HG03095 (cell line): ENCODE results near the gene SULF2.

ENCODE experiments used
- ATAC-seq: cut with Tn5 transposase; IDR thresholded peaks from one replicate; pipeline ENCODE4 v1.9.1; 2021; ENCODE audit warnings: moderate library complexity; ENCODE audit not compliant: unreplicated experiment

Gene SULF2

GRCh38 chr20:47765271-47765670 lies 20.0 kb downstream of the SULF2 start:
- ATAC-seq = no peak

- ATAC-seq = no peak
Observed at GRCh38 chr20:47764154-47764733, 21.0 kb downstream of the SULF2 start.

GRCh38 chr20:47762699-47763268 lies 22.5 kb downstream of the SULF2 start:
- no peak for ATAC-seq

DNA sequence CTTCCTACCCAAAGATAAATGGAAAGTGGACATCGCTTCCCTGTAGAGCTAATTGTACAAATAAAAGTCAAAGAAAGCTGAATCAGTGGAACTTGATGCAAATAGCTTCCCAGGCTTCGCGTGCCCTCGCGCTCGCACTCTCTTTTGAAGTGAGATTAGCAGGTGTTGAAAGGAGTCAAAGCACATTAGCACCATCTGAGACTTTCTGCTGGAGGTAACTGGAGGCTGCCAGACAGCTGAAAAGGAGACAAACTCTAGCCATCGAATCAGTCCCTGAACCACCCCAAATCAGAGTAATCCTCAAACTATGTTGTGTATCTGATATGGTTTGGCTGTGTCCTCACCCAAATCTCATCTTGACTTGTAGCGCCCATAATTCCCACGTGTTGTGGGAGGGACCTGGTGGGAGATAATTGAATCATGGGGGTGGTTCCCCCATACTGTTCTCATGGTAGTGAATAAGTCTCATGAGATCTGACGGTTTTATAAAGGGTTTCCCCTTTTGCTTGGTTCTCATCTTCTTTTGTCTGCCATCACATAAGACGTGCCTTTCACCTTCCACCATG lies 23.7 kb downstream of the SULF2 start:
- no peak for ATAC-seq

DNA sequence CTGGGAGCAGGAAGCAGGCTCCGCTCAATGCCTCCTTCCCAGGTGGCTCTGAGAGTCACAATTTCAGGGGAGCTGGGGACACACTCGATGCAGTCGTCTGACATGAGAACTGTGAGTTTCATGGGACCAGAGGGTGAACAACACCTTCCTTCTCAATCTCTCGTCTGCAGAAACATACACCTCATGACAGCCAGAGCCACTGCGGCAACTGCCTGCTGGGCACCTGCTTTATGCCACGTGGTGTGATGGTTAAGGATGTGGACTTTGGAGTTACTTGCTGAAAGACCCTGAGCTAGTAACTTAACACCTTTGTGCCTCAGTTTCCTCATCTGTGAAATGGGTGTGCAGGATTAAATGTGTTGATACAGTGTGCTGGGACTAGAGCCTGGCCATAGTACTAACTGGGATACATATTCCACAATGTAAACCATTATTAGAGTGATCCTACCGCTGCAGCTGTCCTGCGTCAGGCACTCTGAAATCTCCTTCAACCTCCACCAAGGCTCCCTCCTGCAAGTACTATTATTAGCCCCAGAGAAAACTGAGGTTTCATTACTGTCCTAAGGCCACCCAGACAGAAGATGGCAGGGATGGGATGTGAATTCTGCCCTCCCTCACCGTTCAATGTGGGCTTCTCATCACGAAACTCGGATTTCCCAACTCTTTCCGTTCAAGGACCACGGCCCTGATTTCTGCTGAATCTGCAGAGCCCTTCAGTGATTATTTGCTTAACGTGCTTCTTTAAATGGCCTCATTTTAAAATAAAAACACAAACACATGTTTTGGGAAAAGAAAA lies 24.4 kb downstream of the SULF2 start:
- no peak for ATAC-seq

DNA sequence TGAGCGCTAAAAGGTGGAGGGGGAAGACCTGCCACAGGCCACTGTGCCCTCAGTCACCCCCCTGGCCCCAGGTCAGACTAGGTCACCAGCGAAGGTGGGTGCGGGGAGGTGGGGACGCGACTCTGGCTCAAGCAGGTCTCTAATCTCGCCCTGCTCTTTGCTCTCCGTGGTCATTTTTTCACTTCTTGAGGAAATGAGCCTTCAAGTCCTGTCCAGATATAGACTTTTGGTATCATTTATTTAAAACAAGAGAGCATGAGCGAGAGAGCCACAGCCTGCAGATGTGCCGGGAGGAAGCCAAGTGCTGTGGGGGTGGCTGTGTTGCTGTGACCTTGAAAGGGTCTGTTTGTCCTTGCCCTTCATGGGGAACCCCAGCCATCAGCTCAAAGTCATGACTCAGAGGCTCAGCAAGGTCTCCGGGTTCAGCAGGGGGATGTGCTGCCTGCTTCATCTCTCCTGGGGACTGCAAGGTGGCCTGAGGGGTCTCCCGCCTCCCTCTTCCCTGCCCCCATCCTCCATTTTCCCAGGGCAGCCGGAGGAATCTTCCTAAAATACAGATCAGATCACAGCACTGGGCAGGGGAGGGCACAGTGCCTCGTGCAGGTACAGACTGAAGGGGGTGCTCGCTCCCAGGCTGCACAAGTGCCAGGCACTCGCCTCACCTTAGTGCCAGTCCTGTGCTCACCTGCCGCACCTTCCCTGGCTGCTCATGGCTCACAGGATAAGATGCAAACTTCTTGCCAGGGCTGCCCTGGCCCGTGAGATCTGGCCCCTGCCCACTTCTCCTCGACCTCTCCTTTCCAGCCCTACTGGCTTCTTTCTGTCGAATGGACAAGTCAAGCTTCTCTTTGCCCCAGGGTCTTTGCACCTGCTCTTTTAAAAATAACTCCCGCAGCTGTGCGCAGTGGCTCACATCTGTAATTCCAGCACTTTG lies 26.5 kb downstream of the SULF2 start:
- no peak for ATAC-seq

GRCh38 chr20:47757145-47758035 lies 27.9 kb downstream of the SULF2 start:
- ATAC-seq = no peak

DNA sequence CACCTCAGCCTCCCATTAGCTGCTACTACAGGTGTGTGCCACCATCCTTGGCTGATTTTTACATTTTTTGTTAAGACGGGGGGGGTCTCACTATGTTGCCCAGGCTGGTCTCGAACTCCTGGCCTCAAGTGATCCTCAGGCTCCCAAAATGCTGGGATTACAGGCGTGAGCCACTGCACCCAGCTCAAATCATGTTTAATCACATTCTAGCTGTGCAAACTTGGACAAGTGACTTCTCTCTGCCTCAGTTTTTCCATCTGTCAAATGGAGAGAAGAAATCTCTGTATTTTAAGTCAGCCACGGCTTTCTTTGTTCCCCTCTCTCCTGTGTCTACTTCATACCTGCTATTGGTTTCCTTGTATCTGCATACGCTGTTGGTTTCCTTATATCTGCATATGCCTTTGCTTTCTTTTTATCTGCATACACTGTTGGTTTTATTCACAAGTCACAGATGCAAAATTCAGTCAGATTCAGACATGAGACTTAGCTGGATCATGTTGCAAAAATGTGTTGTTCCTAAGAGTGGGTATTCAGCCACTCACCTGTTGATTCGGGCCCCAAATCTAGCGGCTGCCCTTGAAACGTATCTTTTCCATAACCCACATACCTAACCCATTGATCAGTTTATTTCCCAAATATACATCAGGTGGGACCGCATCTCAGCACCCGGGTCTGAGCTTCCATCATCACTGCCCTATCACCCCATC lies 30.2 kb downstream of the SULF2 start:
- no peak for ATAC-seq

DNA sequence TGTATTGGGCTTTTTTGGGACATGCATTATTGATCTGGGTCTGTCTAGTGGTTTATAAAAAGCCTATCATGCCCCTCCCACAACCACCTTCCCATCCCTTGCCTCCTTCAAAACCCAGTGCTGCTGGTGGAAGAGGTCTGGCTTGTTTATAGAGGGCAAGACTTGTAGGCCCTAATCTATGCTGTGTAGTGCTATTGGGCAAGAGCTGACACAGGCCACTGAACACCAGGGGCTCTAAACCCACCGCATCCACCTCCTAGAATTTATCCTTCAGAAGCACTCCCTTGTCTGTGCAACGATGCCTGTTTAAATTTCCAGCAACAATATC lies 30.9 kb downstream of the SULF2 start:
- no peak for ATAC-seq

- no peak for ATAC-seq
Observed at GRCh38 chr20:47753576-47754387, 31.5 kb downstream of the SULF2 start.

GRCh38 chr20:47751449-47751848 lies 33.8 kb downstream of the SULF2 start:
- ATAC-seq = no peak

- ATAC-seq = no peak
Observed at GRCh38 chr20:47749339-47749738, 35.9 kb downstream of the SULF2 start.

GRCh38 chr20:47748823-47749222 lies 36.5 kb downstream of the SULF2 start:
- ATAC-seq = no peak

GRCh38 chr20:47748069-47748468 lies 37.2 kb downstream of the SULF2 start:
- ATAC-seq = no peak

DNA sequence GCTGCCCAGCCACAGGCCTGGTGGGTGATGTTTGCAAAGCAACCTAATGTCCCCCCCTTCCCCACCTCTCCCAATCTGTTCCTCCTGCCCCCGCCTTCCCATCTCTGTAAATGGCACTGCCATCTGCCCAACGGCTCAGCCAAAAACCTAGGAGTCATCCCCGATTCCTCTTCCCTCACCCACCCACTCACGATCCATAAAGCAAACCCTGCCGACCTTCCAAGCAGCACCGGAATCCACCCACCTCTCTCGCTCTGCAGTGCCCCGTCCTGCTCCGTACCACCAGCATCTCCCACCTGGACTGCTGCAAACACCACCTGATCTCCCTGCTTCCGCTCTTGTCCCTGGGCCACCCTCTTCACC lies 37.6 kb downstream of the SULF2 start:
- no peak for ATAC-seq

- no peak for ATAC-seq
Observed at GRCh38 chr20:47744803-47745202, 40.5 kb downstream of the SULF2 start.

GRCh38 chr20:47743671-47744070 lies 41.6 kb downstream of the SULF2 start:
- ATAC-seq = no peak

DNA sequence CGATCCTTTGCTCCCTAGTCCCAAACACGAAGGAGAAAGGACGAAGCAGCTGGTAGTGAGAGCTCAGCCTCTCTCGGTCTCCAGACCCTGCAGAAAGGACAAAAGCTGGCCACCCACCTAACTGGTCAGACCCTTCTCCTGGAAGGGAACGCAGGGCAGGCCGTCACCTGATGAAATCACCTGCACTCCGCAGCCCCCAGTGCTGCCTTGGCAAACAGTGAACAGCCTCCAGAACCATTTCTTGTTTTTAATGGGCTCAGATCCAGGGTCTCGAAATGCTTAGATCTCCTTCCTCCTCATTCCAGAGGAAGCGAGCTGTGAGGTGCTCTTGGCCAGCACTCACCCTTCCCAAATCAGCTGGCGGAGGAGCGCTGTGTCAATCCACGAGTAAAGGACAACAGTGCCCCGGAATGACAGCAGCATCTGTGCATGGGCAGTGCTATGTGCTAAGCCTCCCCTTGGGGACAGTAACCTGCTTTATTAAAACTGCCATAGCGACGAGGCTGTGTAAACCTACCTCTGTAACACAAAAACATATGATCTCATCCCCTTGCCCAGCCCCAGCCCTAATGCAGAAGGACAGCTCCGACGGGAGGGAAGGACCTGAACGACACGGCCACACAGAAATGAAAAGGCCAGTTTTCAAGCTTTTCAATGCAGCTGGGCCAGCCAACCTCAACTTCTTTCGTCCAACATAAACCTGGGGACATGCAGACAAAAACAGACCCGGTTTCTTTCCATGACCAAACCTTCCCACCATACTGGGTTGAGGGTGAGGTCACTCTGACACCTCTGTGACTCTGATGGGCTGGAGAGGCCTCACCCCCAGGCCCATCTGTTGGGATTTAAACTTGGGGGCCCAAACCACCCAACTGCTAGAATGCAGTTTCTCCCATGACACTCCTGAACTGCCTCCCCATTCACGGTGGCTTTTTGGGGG lies 43.3 kb downstream of the SULF2 start:
- no peak for ATAC-seq
